ENCODE measurements around the gene HDAC2.
"Not testable (repeated sequence)": the region's sequence is repeated elsewhere in the genome, so short reads cannot be mapped to it uniquely, and the experiment has no call there.

The HDAC2 gene

GRCh38 chr6:113925378-113925777 lies 45.6 kb downstream of the HDAC2 start:
- TF ChIP-seq CTCF (conservative IDR thresholded peaks at IDR 0.05): no peak
- H3K27ac ChIP-seq: no peak overlapping the region

GRCh38 chr6:113924312-113924723 lies 46.6 kb downstream of the HDAC2 start:
- TF ChIP-seq CTCF (conservative IDR thresholded peaks at IDR 0.05): no peak
- no peak overlapping the region for H3K27ac ChIP-seq

DNA sequence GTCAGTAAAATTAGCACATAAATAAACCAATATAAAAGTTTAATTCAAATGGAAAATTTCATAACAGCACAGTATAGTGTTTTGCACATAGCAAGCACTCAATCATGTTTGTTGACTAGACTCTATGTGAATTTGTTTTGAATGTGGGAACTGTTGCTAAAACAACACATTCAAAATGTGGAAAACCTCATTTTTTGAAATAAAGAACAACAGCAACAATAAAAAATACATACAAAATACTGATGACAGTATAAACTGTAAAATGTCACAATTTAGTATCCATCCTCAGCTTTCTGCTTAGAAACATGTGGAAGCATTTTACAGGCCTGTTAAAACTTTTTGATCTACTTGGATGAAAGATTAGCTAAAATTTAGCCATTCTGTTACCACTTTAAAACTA lies 47.4 kb downstream of the HDAC2 start:
- no peak overlapping the region for H3K27ac ChIP-seq
- no peak for TF ChIP-seq CTCF (conservative IDR thresholded peaks at IDR 0.05)

DNA sequence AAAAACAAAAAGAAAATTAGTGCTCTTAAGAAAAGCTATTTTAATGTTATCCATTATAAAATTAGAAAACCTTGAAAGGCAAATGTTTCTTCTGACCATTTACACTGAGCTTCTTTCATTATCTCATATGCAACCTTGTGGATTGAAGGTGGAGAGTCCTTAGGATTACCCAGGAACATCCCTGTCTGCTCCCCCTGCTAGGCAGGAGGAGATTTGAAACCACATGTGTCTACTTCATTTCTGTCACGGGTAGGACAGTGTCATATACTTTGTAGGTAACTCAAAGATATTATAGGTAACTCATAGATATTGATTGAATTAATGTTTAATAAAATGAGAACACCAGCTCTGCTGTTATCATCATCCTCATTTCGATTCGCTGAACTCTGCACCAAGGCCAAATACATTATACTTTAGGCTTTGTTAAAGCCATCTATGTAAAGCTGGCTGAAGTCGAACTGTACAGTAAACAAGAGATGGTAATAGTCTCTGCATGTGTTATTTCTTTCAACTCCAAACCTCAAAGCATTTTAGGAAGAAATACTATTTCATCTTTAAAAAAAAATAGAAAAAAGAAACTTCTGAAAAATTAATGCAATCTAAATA lies 49.5 kb downstream of the HDAC2 start:
- no peak for TF ChIP-seq CTCF (conservative IDR thresholded peaks at IDR 0.05)
- no peak overlapping the region for H3K27ac ChIP-seq

DNA sequence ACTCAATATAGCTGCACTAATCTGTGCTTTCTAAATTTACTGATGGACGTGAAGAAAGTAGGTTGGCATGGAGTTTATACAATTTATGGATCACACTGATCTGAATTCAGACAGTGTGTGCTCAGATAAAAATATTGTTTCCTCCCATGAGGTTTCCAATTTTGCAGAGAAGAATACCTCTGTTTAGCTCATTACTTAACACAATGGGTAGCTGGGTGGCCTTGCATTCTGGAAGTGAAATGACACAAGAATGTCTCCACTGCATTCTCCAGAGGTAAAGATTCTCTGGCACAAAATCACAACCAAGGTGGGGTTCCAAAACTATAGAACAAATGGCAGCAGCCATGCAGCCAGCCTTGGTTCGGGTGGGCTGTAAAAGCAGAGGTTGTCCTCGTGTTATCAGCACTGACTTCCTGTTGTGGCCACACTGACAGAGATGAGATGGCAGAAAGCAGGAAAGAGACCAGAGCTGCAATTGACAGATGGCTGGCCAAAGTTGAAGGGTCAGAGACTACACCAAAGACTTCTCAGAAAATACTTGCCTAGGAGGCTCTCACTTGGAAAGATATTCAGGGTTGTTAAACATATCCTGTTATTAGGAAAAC lies 50.2 kb downstream of the HDAC2 start:
- H3K27ac ChIP-seq: no peak overlapping the region
- TF ChIP-seq CTCF (conservative IDR thresholded peaks at IDR 0.05): no peak

- not testable (repeated sequence) for H3K27ac ChIP-seq
These were observed 60.7 kb downstream of the HDAC2 start for GRCh38 chr6:113910285-113910684.

DNA sequence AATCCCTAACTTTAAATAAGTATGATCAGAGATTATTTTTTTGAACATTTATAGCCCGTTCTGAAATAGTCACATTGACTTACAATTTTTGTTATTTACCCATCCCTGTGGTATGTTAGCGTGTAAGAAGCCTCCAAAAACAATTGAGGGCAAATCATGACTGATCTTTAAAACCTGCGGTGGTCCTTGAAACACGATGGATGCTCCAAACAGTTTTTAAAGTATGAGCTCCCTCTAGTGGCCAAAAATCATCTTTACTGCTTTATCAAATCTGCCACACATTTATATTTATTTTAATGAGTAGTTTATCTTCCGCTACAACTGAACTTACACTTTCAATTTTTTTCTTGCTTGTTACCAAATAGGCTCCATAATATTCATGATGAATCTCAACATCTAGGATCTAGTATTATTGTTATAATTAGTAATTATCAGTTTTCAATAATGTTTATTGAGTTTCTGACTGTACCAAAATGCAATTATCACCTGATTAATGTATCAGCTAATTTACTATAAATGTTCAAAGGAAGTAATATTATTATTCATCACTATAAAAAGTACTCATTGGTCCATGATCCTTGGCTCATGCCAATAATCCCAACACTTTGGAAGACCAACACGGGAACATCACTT lies 61.6 kb downstream of the HDAC2 start:
- peak; percentile 80 for TF ChIP-seq CTCF (conservative IDR thresholded peaks at IDR 0.05)

DNA sequence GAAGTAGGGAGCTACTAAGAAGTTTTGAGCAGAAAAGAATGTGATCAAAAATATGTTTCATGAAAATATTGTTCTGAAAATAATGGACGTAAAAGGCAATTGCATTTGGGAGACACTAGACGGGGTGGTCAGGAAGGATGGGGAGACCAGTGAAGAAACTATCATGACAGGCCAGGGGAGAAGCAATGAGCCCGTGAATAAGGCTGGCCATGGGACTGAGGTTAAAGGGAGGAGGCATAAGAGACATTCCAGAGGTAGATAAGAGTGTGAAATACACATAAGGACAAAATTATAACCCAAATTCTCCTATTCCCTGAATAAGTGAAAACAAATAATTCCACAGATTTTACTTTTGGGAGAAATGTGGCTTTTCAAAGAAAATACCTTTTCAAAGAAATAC lies 62.1 kb downstream of the HDAC2 start:
- no peak for TF ChIP-seq CTCF (conservative IDR thresholded peaks at IDR 0.05)
- no peak overlapping the region for H3K27ac ChIP-seq

More for the DNA sequence above, 61.6 kb downstream of the HDAC2 start:
- no peak overlapping the region for H3K27ac ChIP-seq
